Right lobe of liver (tissue), 4 donors: Measurements from ENCODE around the gene LDLRAP1.

Experiments used
- CTCF ChIP-seq, 4 donors: fragments of 200-600 bp in 3 of 4; fragments of 450-650 bp in 1 of 4; IDR thresholded peaks; one replicate each; pipeline versions ENCODE4 v1.5.1 to v1.8.0; 2016 to 2022; ENCODE audit warnings: antibody characterized with exemption in 4 of 4, mild to moderate bottlenecking in 2 of 4
- POLR2A ChIP-seq: fragments of 450-650 bp; IDR thresholded peaks from one replicate; pipeline ENCODE4 v1.6.1; 2017; ENCODE audit warnings: antibody characterized with exemption, mild to moderate bottlenecking
- donor health status: DM: no; HTN: no; CAD: no.
- donor health status: DM: no; HTN: no; CAD: no.
- donor health status: DM: no; HTN: yes; CAD: no.

GRCh38 chr1:25543425-25544242, at the start of gene LDLRAP1:
- TF ChIP-seq CTCF (IDR thresholded peaks at IDR 0.05) (no peak), POLR2A (peak; percentile 94)
